H1 (cell line): ENCODE data around the gene ITGB5. TPM values are rescaled to one million over a fixed set of nuclear protein-coding genes. Genes with fewer than 3 reads are reported as not detected.

Experiments used
- CTCF ChIA-PET: fragments of 300-600 bp; sonication (Branson Sonifier 250); formaldehyde crosslinking; loops from one replicate; lab custom pipeline; 2021; ENCODE audit not compliant: partially characterized antibody; lab: Charles Lee
- POLR2A ChIA-PET: fragments of 300-600 bp; sonication (Branson Sonifier 250); formaldehyde crosslinking; loops from one replicate; lab custom pipeline; 2021; ENCODE audit warnings: inconsistent platforms; ENCODE audit not compliant: partially characterized antibody; lab: Charles Lee
- DNase-seq, 2 experiments: peaks; one replicate each; pipeline versions ENCODE4 v3.0.0 to v3.0.0-alpha.2; 2010 to 2022; ENCODE audit warnings: low spot score in 2 of 2, low read depth in 1 of 2, mixed read lengths in 1 of 2
- FAIRE-seq: peaks from 2 replicates; lab custom pipeline; 2011; peaks lifted over from hg19 to GRCh38; lab: Jason Lieb, UNC
- H2AFZ ChIP-seq: 2 replicates; pipeline ENCODE4 v1.8.1; 2012; ENCODE audit warnings: low read length, inconsistent platforms
- H2AK5ac ChIP-seq: 2 replicates; pipeline ENCODE4 v1.6.1; 2013; ENCODE audit warnings: low read depth, low read length
- H2BK120ac ChIP-seq: replicated peaks from 2 replicates; pipeline ENCODE3; 2013; ENCODE audit warnings: low read depth, low read length, inconsistent platforms
- H2BK12ac ChIP-seq: 2 replicates; pipeline ENCODE4 v1.6.1; 2013; ENCODE audit warnings: low read depth, low read length
- H2BK15ac ChIP-seq: 2 replicates; pipeline ENCODE4 v1.6.1; 2013; ENCODE audit warnings: low read length
- H2BK20ac ChIP-seq: 2 replicates; pipeline ENCODE4 v1.6.1; 2013; ENCODE audit warnings: low read length
- H2BK5ac ChIP-seq: 2 replicates; pipeline ENCODE4 v1.6.1; 2013; ENCODE audit warnings: low read depth, low read length
- H3K14ac ChIP-seq: 2 replicates; pipeline ENCODE4 v1.6.1; 2013; ENCODE audit warnings: inconsistent platforms; ENCODE audit not compliant: insufficient read length
- H3K18ac ChIP-seq: 2 replicates; pipeline ENCODE4 v1.6.1; 2013; ENCODE audit warnings: low read length; ENCODE audit errors: extremely low read depth
- H3K23ac ChIP-seq: 2 replicates; pipeline ENCODE4 v1.6.1; 2013; ENCODE audit warnings: inconsistent platforms; ENCODE audit not compliant: insufficient read length
- H3K23me2 ChIP-seq: 2 replicates; pipeline ENCODE4 v1.6.1; 2013; ENCODE audit warnings: low read depth, low read length
- H3K27ac ChIP-seq: 2 replicates; pipeline ENCODE4 v1.6.1; 2011; ENCODE audit warnings: low read depth, low read length, inconsistent platforms
- H3K27me3 ChIP-seq, 4 experiments: replicated peaks in 1 of 4; 1 replicate in 1 of 4; 2 replicates in 3 of 4; pipeline versions ENCODE4 v1.6.1 to v1.8.1; 2011 to 2013; ENCODE audit warnings: low read length in 3 of 4, mild to moderate bottlenecking in 3 of 4, inconsistent platforms in 2 of 4, mixed read lengths in 2 of 4, moderate library complexity in 1 of 4; ENCODE audit not compliant: control insufficient read depth in 3 of 4, insufficient read depth in 3 of 4; ENCODE audit errors: extremely low read depth in 1 of 4
- H3K36me3 ChIP-seq, 4 experiments: 2 replicates each; pipeline versions ENCODE4 v1.6.1 to v1.8.1; 2011 to 2013; ENCODE audit warnings: mild to moderate bottlenecking in 4 of 4, low read length in 3 of 4, moderate library complexity in 2 of 4, control low read depth in 1 of 4, inconsistent platforms in 1 of 4; ENCODE audit not compliant: insufficient read depth in 4 of 4, control insufficient read depth in 2 of 4
- H3K4ac ChIP-seq: replicated peaks from 2 replicates; pipeline ENCODE3; 2013; ENCODE audit warnings: low read length, low read depth, mixed read lengths, inconsistent platforms; ENCODE audit not compliant: insufficient read length
- H3K4me1 ChIP-seq, 4 experiments: replicated peaks in 1 of 4; 1 replicate in 1 of 4; 2 replicates in 3 of 4; pipeline versions ENCODE4 v1.6.1 to v1.8.1; 2011 to 2013; ENCODE audit warnings: low read length in 3 of 4, inconsistent platforms in 2 of 4, mixed read lengths in 1 of 4; ENCODE audit not compliant: insufficient read depth in 4 of 4, control insufficient read depth in 3 of 4
- H3K4me2 ChIP-seq, 2 experiments: 2 replicates each; pipeline versions ENCODE4 v1.6.1 to v1.8.1; 2011 to 2013; ENCODE audit warnings: low read depth in 2 of 2, low read length in 2 of 2, control low read depth in 1 of 2, inconsistent platforms in 1 of 2, mild to moderate bottlenecking in 1 of 2; ENCODE audit not compliant: insufficient read depth in 1 of 2
- H3K4me3 ChIP-seq, 4 experiments: fragments of 200-600, 300-600 bp in 1 of 4; sonication (generic), shearing (Covaris generic), sonication (Bioruptor Twin) in 1 of 4; 2 replicates each; pipeline versions ENCODE4 v1.5.1 to v1.8.1; 2011 to 2016; ENCODE audit warnings: low read length in 4 of 4, low read depth in 3 of 4, control low read depth in 2 of 4, inconsistent platforms in 2 of 4, mild to moderate bottlenecking in 2 of 4, mixed read lengths in 1 of 4, moderate library complexity in 1 of 4; ENCODE audit not compliant: insufficient read depth in 2 of 4; ENCODE audit errors: extremely low read depth in 1 of 4
- H3K56ac ChIP-seq: replicated peaks from 2 replicates; pipeline ENCODE3; 2013; ENCODE audit warnings: low read depth, mild to moderate bottlenecking, mixed read lengths, low read length, inconsistent platforms; ENCODE audit not compliant: insufficient read length
- H3K79me1 ChIP-seq: 2 replicates; pipeline ENCODE4 v1.6.1; 2013; ENCODE audit warnings: low read depth, low read length, control low read depth
- H3K79me2 ChIP-seq, 2 experiments: 2 replicates each; pipeline versions ENCODE4 v1.6.1 to v1.8.1; 2012 to 2013; ENCODE audit warnings: low read length in 2 of 2, mild to moderate bottlenecking in 2 of 2, inconsistent platforms in 1 of 2; ENCODE audit not compliant: insufficient read depth in 2 of 2, control insufficient read depth in 1 of 2
- H3K9ac ChIP-seq, 4 experiments: replicated peaks in 1 of 4; 1 replicate in 1 of 4; 2 replicates in 3 of 4; pipeline versions ENCODE4 v1.6.1 to v1.8.1; 2011 to 2013; ENCODE audit warnings: low read depth in 3 of 4, low read length in 3 of 4, control low read depth in 2 of 4, mild to moderate bottlenecking in 2 of 4, moderate library complexity in 2 of 4, inconsistent platforms in 1 of 4; ENCODE audit errors: extremely low read depth in 1 of 4
- H3K9me3 ChIP-seq, 2 experiments: 2 replicates each; pipeline versions ENCODE4 v1.6.1 to v1.8.1; 2012 to 2013; ENCODE audit warnings: mild to moderate bottlenecking in 2 of 2, moderate library complexity in 2 of 2, control low read depth in 1 of 2, inconsistent platforms in 1 of 2, low read depth in 1 of 2, low read length in 1 of 2, mixed read lengths in 1 of 2; ENCODE audit not compliant: insufficient read depth in 2 of 2
- H4K20me1 ChIP-seq, 2 experiments: replicated peaks in 1 of 2; 2 replicates each; pipeline versions ENCODE3 to v1.8.1; 2011 to 2013; ENCODE audit warnings: inconsistent platforms in 2 of 2, low read length in 2 of 2, mild to moderate bottlenecking in 1 of 2; ENCODE audit not compliant: insufficient read depth in 2 of 2, control insufficient read depth in 1 of 2
- H4K5ac ChIP-seq: 2 replicates; pipeline ENCODE4 v1.6.1; 2013; ENCODE audit warnings: low read length, low read depth, mixed read lengths, inconsistent platforms; ENCODE audit not compliant: insufficient read length
- H4K8ac ChIP-seq: 2 replicates; pipeline ENCODE4 v1.8.0; 2013; ENCODE audit warnings: mild to moderate bottlenecking, moderate library complexity, low read length, inconsistent platforms; ENCODE audit not compliant: insufficient read depth; ENCODE audit errors: extremely low read depth
- H4K91ac ChIP-seq: replicated peaks from 2 replicates; pipeline ENCODE3; 2013; ENCODE audit warnings: low read length, mixed read lengths, inconsistent platforms; ENCODE audit not compliant: insufficient read length
- BACH1 ChIP-seq: IDR thresholded peaks from 2 replicates; pipeline ENCODE4 v1.6.1; 2012; ENCODE audit warnings: low read length, improper control_type of control experiment
- EP300 ChIP-seq, 2 experiments: IDR thresholded peaks; 1 replicate in 1 of 2; 2 replicates in 1 of 2; pipeline ENCODE4 v1.6.1; 2011 to 2012; ENCODE audit warnings: low read depth in 2 of 2, low read length in 2 of 2, mild to moderate bottlenecking in 2 of 2, borderline replicate concordance in 1 of 2, inconsistent platforms in 1 of 2, moderate library complexity in 1 of 2
- GABPA ChIP-seq: IDR thresholded peaks from 2 replicates; pipeline ENCODE4 v1.6.1; 2011; ENCODE audit warnings: mild to moderate bottlenecking, low read length, moderate library complexity, borderline replicate concordance; ENCODE audit not compliant: insufficient read depth
- POLR2A ChIP-seq, 2 experiments: IDR thresholded peaks; 1 replicate in 1 of 2; 2 replicates in 1 of 2; pipeline ENCODE4 v1.6.1; 2011; ENCODE audit warnings: low read depth in 2 of 2, low read length in 2 of 2, mild to moderate bottlenecking in 2 of 2; ENCODE audit errors: control extremely low read depth in 1 of 2
- POLR2AphosphoS5 ChIP-seq: IDR thresholded peaks from 2 replicates; pipeline ENCODE4 v1.6.1; 2011; ENCODE audit warnings: low read depth, low read length
- WGBS, 2 experiments: shearing (Covaris generic) in 1 of 2; methylation state at CpG; one replicate each; pipeline versions ENCODE4 v1.1.6 to v1.1.7; 2013 to 2015; ENCODE audit warnings: low lambda C conversion rate in 2 of 2, mixed read lengths in 2 of 2, inconsistent platforms in 1 of 2, low coverage in 1 of 2, missing lambda C conversion rate in 1 of 2; ENCODE audit not compliant: insufficient replicate concordance in 2 of 2, insufficient coverage in 1 of 2, insufficient read length in 1 of 2; ENCODE audit errors: extremely low coverage in 1 of 2, missing lambda C conversion rate in 1 of 2; 5-methylcytosine and 5-hydroxymethylcytosine counted together
- polyA plus RNA-seq, 7 experiments: library from polyadenylated mRNA; depleted of rRNA in 3 of 7; stranded (reverse) in 5 of 7; unstranded in 2 of 7; fragments of >200 nt in 5 of 7; fragments of 200-250 nt in 2 of 7; gene quantifications; 1 replicate in 5 of 7; 2 replicates in 1 of 7; 4 replicates in 1 of 7; pipeline versions ENCODE4 v1.2.1 to v1.2.3, GENCODE V29; 2011 to 2013; ENCODE audit warnings: missing spikeins in 2 of 7, mixed read lengths in 2 of 7
- total RNA-seq: library from RNA; stranded (reverse); fragmentation: NEBNext Ultra II Directional; extraction: Animal tissue kit (Norgen Biotek cat#: 25700); gene quantifications from 2 replicates; pipeline ENCODE4 v1.2.1, GENCODE V29; 2021

The ITGB5 gene
- total and polyA plus RNA-seq, 2 of the 8 experiments (the other 6 are each of a cell fraction or from before 2014, with no cell fraction given) = 101 to 268 TPM

DNA sequence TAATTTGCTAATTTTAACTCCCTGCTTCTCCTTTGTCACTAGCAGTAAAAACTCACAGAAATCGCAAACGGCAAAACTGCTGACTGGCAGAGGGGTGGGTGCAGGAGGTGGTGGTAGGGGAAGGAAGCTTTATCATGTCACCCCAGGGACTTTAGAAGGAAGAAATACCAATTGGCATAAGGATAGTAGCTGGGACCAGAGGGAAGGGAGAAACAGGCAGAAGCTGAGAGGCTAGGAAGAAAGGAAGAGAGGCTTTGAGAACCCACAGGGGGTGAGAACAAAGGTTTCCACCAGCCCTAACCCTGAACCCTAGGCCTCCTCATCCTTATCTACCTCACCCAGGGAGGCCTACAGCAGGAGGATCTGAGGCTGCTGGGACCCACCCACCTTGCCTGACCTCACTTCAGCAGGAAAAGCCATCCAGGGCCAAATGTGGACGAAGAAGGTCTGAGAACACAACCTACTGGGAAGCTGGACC, 10.7 kb downstream of the ITGB5 start:
- WGBS, 2 experiments = 88% methylated on average over 3 of the region's 3 CpGs; no CpG with 5 or more reads in 1 of the 2 experiments

More for the DNA sequence above, 10.7 kb downstream of the ITGB5 start:
- H2BK20ac ChIP-seq = no peak overlapping the region
- no peak for TF ChIP-seq EP300 (IDR thresholded peaks at IDR 0.05; ENCODE audit: borderline replicate concordance in 1 of 2, low read depth in 2 of 2, low read length in 2 of 2)
- TF ChIP-seq GABPA = no peak
- TF ChIP-seq POLR2A (IDR thresholded peaks at IDR 0.05; ENCODE audit: control extremely low read depth in 1 of 2, low read depth in 2 of 2, low read length in 2 of 2) = peak in 1 of 2 experiments; percentile 18; a peak in 1 of 3 replicates
- 0 out of 2 replicates have a peak, but pooled peaks have one; percentile 17 for TF ChIP-seq POLR2AphosphoS5
- no peak for TF ChIP-seq BACH1
- no peak overlapping the region for H2AFZ ChIP-seq
- no peak overlapping the region for H2AK5ac ChIP-seq
- H3K27ac ChIP-seq = no peak overlapping the region
- DNase-seq (no peak), FAIRE-seq (no peak)
- no peak overlapping the region for H4K5ac ChIP-seq
- H3K4me3 ChIP-seq = no peak overlapping the region
- H2BK120ac ChIP-seq = no peak overlapping the region
- no peak overlapping the region for H4K8ac ChIP-seq
- no peak overlapping the region for H3K9ac ChIP-seq
- H2BK5ac ChIP-seq = no peak overlapping the region
- H3K4ac ChIP-seq = peak overlapping the region; percentile 34
- CTCF ChIA-PET = interaction anchor here (0.6 to 1.7 kb wide), 3 partner anchors 19 to 211 kb away, joined by 3 to 4 read pairs (median 3); no protein-coding TSS in a partner anchor
- H3K27me3 ChIP-seq = no peaks in the 10 kb centered on the region
- H3K79me1 ChIP-seq = peaks cover 6% of the 10 kb centered on the region
- H4K20me1 ChIP-seq = peaks cover 3 to 10% of the 10 kb centered on the region in 2 experiments
- no peak overlapping the region for H2BK15ac ChIP-seq
- POLR2A ChIA-PET = interaction anchor here (0.6 to 1.3 kb wide), 5 partner anchors 10 to 41 kb away, joined by 3 to 6 read pairs (median 4); no protein-coding TSS in a partner anchor
- no peaks in the 10 kb centered on the region for H3K23me2 ChIP-seq
- H2BK12ac ChIP-seq = no peak overlapping the region
- H3K36me3 ChIP-seq = peaks cover 0 to 10% (median 2%) of the 10 kb centered on the region in 4 experiments; a peak in 1 of 8 replicates
- H3K14ac ChIP-seq = no peak overlapping the region
- H3K18ac ChIP-seq = no peak overlapping the region
- no peak overlapping the region for H3K23ac ChIP-seq
- peaks cover 21 to 78% of the 10 kb centered on the region in 2 experiments for H3K79me2 ChIP-seq
- H4K91ac ChIP-seq = no peak overlapping the region
- no peaks in the 10 kb centered on the region for H3K9me3 ChIP-seq
- H3K56ac ChIP-seq = no peak overlapping the region
- peaks cover 0 to 9% (median 5%) of the 10 kb centered on the region in 4 experiments; a peak in 5 of 7 replicates for H3K4me1 ChIP-seq
- no peak overlapping the region for H3K4me2 ChIP-seq
